KMS-11 (cell line): ENCODE results near the gene TRAF3IP3.

Experiments
- H2AFZ ChIP-seq: fragments of 200-600 bp; sonication (generic); 2 replicates; pipeline ENCODE4 v1.6.1; 2016; ENCODE audit warnings: antibody characterized with exemption, mixed run types, low read depth
- H3K27ac ChIP-seq: fragments of 200-600 bp; sonication (generic); 2 replicates; pipeline ENCODE4 v1.6.1; 2016; ENCODE audit warnings: mild to moderate bottlenecking, mixed run types
- H3K27me3 ChIP-seq: fragments of 200-600 bp; sonication (generic); 2 replicates; pipeline ENCODE4 v1.6.1; 2017; ENCODE audit warnings: mild to moderate bottlenecking, low read depth, mixed run types, moderate library complexity; ENCODE audit not compliant: insufficient read depth
- H3K36me3 ChIP-seq: fragments of 200-600 bp; sonication (generic); 2 replicates; pipeline ENCODE4 v1.6.1; 2017; ENCODE audit warnings: mild to moderate bottlenecking, mixed run types; ENCODE audit not compliant: insufficient read depth
- H3K4me1 ChIP-seq: fragments of 200-600 bp; sonication (generic); 2 replicates; pipeline ENCODE4 v1.6.1; 2016; ENCODE audit warnings: mild to moderate bottlenecking, low read depth, mixed run types; ENCODE audit not compliant: poor library complexity, severe bottlenecking
- H3K4me2 ChIP-seq: fragments of 200-600 bp; sonication (generic); 2 replicates; pipeline ENCODE4 v1.7.0; 2016; ENCODE audit warnings: mild to moderate bottlenecking, mixed run types
- H3K4me3 ChIP-seq: fragments of 200-600 bp; sonication (generic); IDR thresholded peaks from 2 replicates; pipeline ENCODE4 v1.6.1; 2017; ENCODE audit warnings: low read depth, low read length, mixed read lengths; ENCODE audit not compliant: insufficient read depth
- H3K79me2 ChIP-seq: fragments of 200-600 bp; sonication (generic); 2 replicates; pipeline ENCODE4 v1.6.1; 2016; ENCODE audit warnings: low read depth, mixed run types; ENCODE audit not compliant: insufficient read depth
- H3K9ac ChIP-seq: fragments of 200-600 bp; sonication (generic); 2 replicates; pipeline ENCODE4 v1.6.1; 2016; ENCODE audit warnings: mild to moderate bottlenecking, mixed run types
- H4K20me1 ChIP-seq: fragments of 200-600 bp; sonication (generic); 2 replicates; pipeline ENCODE4 v1.6.1; 2016; ENCODE audit warnings: mild to moderate bottlenecking, mixed run types; ENCODE audit not compliant: insufficient read depth
- CTCF ChIP-seq: fragments of 200-600 bp; sonication (generic); conservative IDR thresholded peaks from 2 replicates; pipeline ENCODE4 v1.6.1; 2017; ENCODE audit warnings: low read depth, mild to moderate bottlenecking, antibody characterized with exemption, low read length, moderate library complexity, mixed read lengths

Gene TRAF3IP3

GRCh38 chr1:209710093-209710492 is 45.8 kb upstream of the TRAF3IP3 start:
- H2AFZ ChIP-seq = no peak overlapping the region
- H3K4me2 ChIP-seq = no peak overlapping the region
- no peaks in the 10 kb centered on the region for H4K20me1 ChIP-seq
- H3K27me3 ChIP-seq = no peaks in the 10 kb centered on the region
- no peak overlapping the region for H3K4me3 ChIP-seq
- H3K4me1 ChIP-seq = no peaks in the 10 kb centered on the region
- H3K36me3 ChIP-seq = no peaks in the 10 kb centered on the region
- H3K27ac ChIP-seq = no peak overlapping the region
- TF ChIP-seq CTCF = no peak
- H3K9ac ChIP-seq = no peak overlapping the region
- H3K79me2 ChIP-seq = no peaks in the 10 kb centered on the region

GRCh38 chr1:209710847-209711246 is 45.0 kb upstream of the TRAF3IP3 start:
- TF ChIP-seq CTCF = no peak
- Histone ChIP-seq H2AFZ (no peak overlapping the region), H3K79me2 (no peaks in the 10 kb centered on the region), H3K27ac (no peak overlapping the region), H3K4me1 (no peaks in the 10 kb centered on the region), H3K9ac (no peak overlapping the region), H3K4me2 (no peak overlapping the region), H3K4me3 (no peak overlapping the region), H3K27me3 (no peaks in the 10 kb centered on the region), H3K36me3 (no peaks in the 10 kb centered on the region), H4K20me1 (no peaks in the 10 kb centered on the region)

GRCh38 chr1:209714338-209714737 is 41.5 kb upstream of the TRAF3IP3 start:
- H4K20me1 ChIP-seq = no peaks in the 10 kb centered on the region
- no peaks in the 10 kb centered on the region for H3K79me2 ChIP-seq
- no peak overlapping the region for H2AFZ ChIP-seq
- no peak for TF ChIP-seq CTCF
- no peaks in the 10 kb centered on the region for H3K4me1 ChIP-seq
- no peak overlapping the region for H3K9ac ChIP-seq
- H3K27me3 ChIP-seq = no peaks in the 10 kb centered on the region
- H3K4me2 ChIP-seq = no peak overlapping the region
- H3K36me3 ChIP-seq = no peaks in the 10 kb centered on the region
- H3K27ac ChIP-seq = no peak overlapping the region
- H3K4me3 ChIP-seq = no peak overlapping the region

GRCh38 chr1:209715314-209715713 is 40.5 kb upstream of the TRAF3IP3 start:
- no peaks in the 10 kb centered on the region for H3K27me3 ChIP-seq
- TF ChIP-seq CTCF = no peak
- no peaks in the 10 kb centered on the region for H3K4me1 ChIP-seq
- H4K20me1 ChIP-seq = no peaks in the 10 kb centered on the region
- H3K4me3 ChIP-seq = no peak overlapping the region
- H3K9ac ChIP-seq = no peak overlapping the region
- no peaks in the 10 kb centered on the region for H3K36me3 ChIP-seq
- H2AFZ ChIP-seq = no peak overlapping the region
- no peaks in the 10 kb centered on the region for H3K79me2 ChIP-seq
- H3K4me2 ChIP-seq = no peak overlapping the region
- H3K27ac ChIP-seq = no peak overlapping the region

GRCh38 chr1:209717818-209718217 is 38.0 kb upstream of the TRAF3IP3 start:
- no peak overlapping the region for H3K27ac ChIP-seq
- no peaks in the 10 kb centered on the region for H3K36me3 ChIP-seq
- no peak for TF ChIP-seq CTCF
- no peaks in the 10 kb centered on the region for H4K20me1 ChIP-seq
- no peaks in the 10 kb centered on the region for H3K79me2 ChIP-seq
- H2AFZ ChIP-seq = no peak overlapping the region
- H3K9ac ChIP-seq = no peak overlapping the region
- H3K4me2 ChIP-seq = no peak overlapping the region
- H3K4me1 ChIP-seq = no peaks in the 10 kb centered on the region
- no peaks in the 10 kb centered on the region for H3K27me3 ChIP-seq
- no peak overlapping the region for H3K4me3 ChIP-seq
